WTC11 (cell line): ENCODE results near the gene NALCN. TPM values are rescaled to one million over a fixed set of nuclear protein-coding genes. Genes with fewer than 3 reads are reported as not detected.

ENCODE experiments used
- ATAC-seq: fragments of 200-7000 bp; cut with Tn5 transposase; 2 replicates; pipeline ENCODE4 v1.10.0; 2021; ENCODE audit warnings: mild to moderate bottlenecking, moderate library complexity
- CTCF ChIA-PET: fragments of 300-600 bp; sonication (Branson Sonifier 250); formaldehyde crosslinking; loops from one replicate; lab custom pipeline; 2021; ENCODE audit warnings: antibody characterized with exemption; lab: Charles Lee
- POLR2A ChIA-PET: fragments of 350-600 bp; sonication (Branson Sonifier 250); formaldehyde crosslinking; loops from one replicate; lab custom pipeline; 2021; ENCODE audit warnings: antibody characterized with exemption; lab: Charles Lee
- DNase-seq: peaks from one replicate; pipeline ENCODE4 v3.0.0; 2021; ENCODE audit warnings: low spot score
- H3K27ac Mint-ChIP-seq: 2 replicates; pipeline ENCODE4 v1.8.0; 2021; ENCODE audit warnings: mixed read lengths
- H3K27me3 Mint-ChIP-seq: 2 replicates; pipeline ENCODE4 v1.8.0; 2021; ENCODE audit warnings: low read depth, mild to moderate bottlenecking, moderate library complexity, mixed read lengths
- H3K36me3 Mint-ChIP-seq: 2 replicates; pipeline ENCODE4 v1.8.0; 2021; ENCODE audit warnings: mixed read lengths
- H3K4me1 Mint-ChIP-seq: 2 replicates; pipeline ENCODE4 v1.8.0; 2022; ENCODE audit warnings: mixed read lengths
- H3K4me3 Mint-ChIP-seq: 2 replicates; pipeline ENCODE4 v1.8.0; 2021; ENCODE audit warnings: mild to moderate bottlenecking, moderate library complexity, mixed read lengths
- H3K9me3 Mint-ChIP-seq: 2 replicates; pipeline ENCODE4 v1.8.0; 2021; ENCODE audit warnings: mixed read lengths
- ATF3 ChIP-seq: sonication (generic); formaldehyde crosslinking; conservative IDR thresholded peaks from 2 replicates; pipeline ENCODE4 v1.8.1; 2022; ENCODE audit warnings: mild to moderate bottlenecking, missing genetic modification reagents
- E2F4 ChIP-seq: sonication (generic); formaldehyde crosslinking; IDR thresholded peaks from 2 replicates; pipeline ENCODE4 v1.8.1; 2022; ENCODE audit warnings: low read depth, mild to moderate bottlenecking, moderate library complexity, missing genetic modification reagents, borderline replicate concordance
- FOXP1 ChIP-seq: sonication (generic); formaldehyde crosslinking; IDR thresholded peaks from 2 replicates; pipeline ENCODE4 v1.8.0; 2022; ENCODE audit warnings: missing genetic modification reagents, mild to moderate bottlenecking, moderate library complexity, borderline replicate concordance
- GRHL2 ChIP-seq: fragments of 250-450 bp; sonication (Bioruptor Pico); IDR thresholded peaks from 2 replicates; pipeline ENCODE4 v1.8.0; 2022; ENCODE audit warnings: mild to moderate bottlenecking, moderate library complexity; ENCODE audit not compliant: insufficient replicate concordance, severe bottlenecking
- GTF2I ChIP-seq: fragments of 250-450 bp; sonication (Bioruptor Pico); conservative IDR thresholded peaks from 2 replicates; pipeline ENCODE4 v1.4.0; 2021; ENCODE audit warnings: mild to moderate bottlenecking
- HMGA2 ChIP-seq: fragments of 250-450 bp; sonication (Bioruptor Pico); IDR thresholded peaks from 2 replicates; pipeline ENCODE4 v1.4.0; 2021; ENCODE audit warnings: mild to moderate bottlenecking, moderate library complexity
- IRF2 ChIP-seq: sonication (generic); formaldehyde crosslinking; IDR thresholded peaks from 2 replicates; pipeline ENCODE4 v1.8.0; 2022; ENCODE audit warnings: low read depth, missing genetic modification reagents, borderline replicate concordance
- MXD4 ChIP-seq: fragments of 250-450 bp; sonication (Bioruptor Pico); IDR thresholded peaks from 2 replicates; pipeline ENCODE4 v1.8.0; 2021; ENCODE audit warnings: mild to moderate bottlenecking, moderate library complexity, borderline replicate concordance
- NFATC4 ChIP-seq: fragments of 250-450 bp; sonication (Bioruptor Pico); IDR thresholded peaks from 2 replicates; pipeline ENCODE4 v1.9.0; 2021; ENCODE audit warnings: mild to moderate bottlenecking
- NR2C2 ChIP-seq: sonication (generic); formaldehyde crosslinking; IDR thresholded peaks from 2 replicates; pipeline ENCODE4 v1.8.0; 2022; ENCODE audit warnings: mild to moderate bottlenecking, missing genetic modification reagents
- SMAD4 ChIP-seq: sonication (generic); formaldehyde crosslinking; IDR thresholded peaks from 2 replicates; pipeline ENCODE4 v1.8.0; 2022; ENCODE audit warnings: mild to moderate bottlenecking, missing genetic modification reagents
- TEAD1 ChIP-seq: sonication (generic); formaldehyde crosslinking; IDR thresholded peaks from 2 replicates; pipeline ENCODE4 v1.8.0; 2022; ENCODE audit warnings: mild to moderate bottlenecking, missing genetic modification reagents
- ZBTB21 ChIP-seq: sonication (generic); formaldehyde crosslinking; IDR thresholded peaks from 2 replicates; pipeline ENCODE4 v1.8.1; 2023; ENCODE audit warnings: mild to moderate bottlenecking, missing genetic modification reagents, borderline replicate concordance
- ZNF121 ChIP-seq: sonication (generic); formaldehyde crosslinking; IDR thresholded peaks from 2 replicates; pipeline ENCODE4 v1.8.0; 2023; ENCODE audit warnings: missing genetic modification reagents
- ZNF263 ChIP-seq: sonication (generic); formaldehyde crosslinking; IDR thresholded peaks from 2 replicates; pipeline ENCODE4 v1.8.1; 2022; ENCODE audit warnings: low read depth, mild to moderate bottlenecking, moderate library complexity, missing genetic modification reagents
- ZNF423 ChIP-seq: fragments of 250-450 bp; sonication (Bioruptor Pico); IDR thresholded peaks from 2 replicates; pipeline ENCODE4 v2.1.2; 2022; ENCODE audit warnings: mild to moderate bottlenecking, moderate library complexity
- total RNA-seq: library from RNA; stranded (reverse); gene quantifications from 3 replicates; pipeline ENCODE4 v1.2.3, GENCODE V29; 2021
- TF ChIP-seq, protein P1 (sequence below): sonication (generic); formaldehyde crosslinking; conservative IDR thresholded peaks from 2 replicates; pipeline ENCODE4 v1.8.1; 2023; ENCODE audit warnings: mild to moderate bottlenecking, low read depth, missing genetic modification reagents, moderate library complexity
- TF ChIP-seq, protein P2 (sequence below): sonication (generic); formaldehyde crosslinking; IDR thresholded peaks from 2 replicates; pipeline ENCODE4 v1.8.1; 2023; ENCODE audit warnings: mild to moderate bottlenecking, missing genetic modification reagents, moderate library complexity
- TF ChIP-seq, protein P3 (sequence below): sonication (generic); formaldehyde crosslinking; IDR thresholded peaks from 2 replicates; pipeline ENCODE4 v1.8.0; 2023; ENCODE audit warnings: missing genetic modification reagents, mild to moderate bottlenecking, borderline replicate concordance

NALCN gene
- total RNA-seq, 1 experiment from 2014 or later = 0.33 TPM

DNA sequence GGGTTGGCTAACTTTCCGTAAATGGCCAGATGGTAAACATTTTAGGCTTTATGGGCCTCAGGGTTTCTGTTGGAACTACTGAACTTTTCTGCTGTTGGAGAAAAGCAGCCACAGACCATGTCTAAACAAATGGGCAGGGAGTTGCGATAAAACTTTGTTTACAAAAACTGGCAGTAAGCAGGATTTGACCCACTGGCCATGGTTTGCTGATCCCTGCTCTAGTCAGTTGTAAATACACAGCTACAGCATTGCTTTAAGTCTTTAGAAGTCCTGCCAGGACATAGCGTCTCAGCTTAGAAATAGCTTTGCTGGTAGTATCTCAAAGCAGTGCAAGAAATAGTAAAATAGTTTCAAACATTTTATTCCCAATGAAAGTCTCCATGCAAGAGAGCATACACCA is 88.4 kb downstream of the NALCN start (continued):
- TF ChIP-seq E2F4 (CRISPR knock-in tag) = no peak
- no peak for TF ChIP-seq ATF3
- no peak for TF ChIP-seq FOXP1 (CRISPR knock-in tag)
- no peak for TF ChIP-seq ZNF423 (CRISPR knock-in tag)
- no peak for TF ChIP-seq GRHL2 (CRISPR knock-in tag)
- TF ChIP-seq, all 79 proteins: peak for 0

DNA sequence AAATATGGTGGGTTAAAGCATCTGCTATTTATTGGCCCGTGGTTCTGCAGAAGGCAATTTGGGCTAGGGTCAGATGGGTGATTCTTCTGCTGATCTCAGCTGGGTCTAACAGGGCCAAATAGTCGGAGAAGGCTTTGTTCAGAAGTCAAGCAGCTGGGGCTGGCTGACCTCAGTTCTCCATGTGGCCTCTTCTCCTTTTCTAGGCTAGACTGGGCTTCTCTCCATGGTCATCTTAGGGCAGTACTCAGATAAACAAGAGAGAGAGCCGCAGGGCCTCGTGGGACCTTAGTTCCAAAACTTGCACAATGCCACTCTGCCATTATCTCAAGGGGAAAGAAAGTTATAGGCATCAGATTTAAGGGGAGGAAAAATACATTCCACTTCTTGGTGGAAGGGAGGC is 89.6 kb downstream of the NALCN start:
- ChIA-PET POLR2A (no interaction called here), CTCF (no interaction called here)
- TF ChIP-seq ZBTB21 (CRISPR knock-in tag) (no peak), GRHL2 (CRISPR knock-in tag) (no peak), SMAD4 (CRISPR knock-in tag) (no peak), NFATC4 (CRISPR knock-in tag) (no peak), GTF2I (CRISPR knock-in tag) (no peak), NR2C2 (CRISPR knock-in tag) (no peak), TEAD1 (CRISPR knock-in tag) (no peak), ZNF121 (CRISPR knock-in tag) (no peak), MXD4 (CRISPR knock-in tag) (no peak), E2F4 (CRISPR knock-in tag) (no peak), IRF2 (CRISPR knock-in tag) (no peak), HMGA2 (CRISPR knock-in tag) (no peak), ZNF263 (CRISPR knock-in tag) (no peak)
- TF ChIP-seq, protein P1, sequence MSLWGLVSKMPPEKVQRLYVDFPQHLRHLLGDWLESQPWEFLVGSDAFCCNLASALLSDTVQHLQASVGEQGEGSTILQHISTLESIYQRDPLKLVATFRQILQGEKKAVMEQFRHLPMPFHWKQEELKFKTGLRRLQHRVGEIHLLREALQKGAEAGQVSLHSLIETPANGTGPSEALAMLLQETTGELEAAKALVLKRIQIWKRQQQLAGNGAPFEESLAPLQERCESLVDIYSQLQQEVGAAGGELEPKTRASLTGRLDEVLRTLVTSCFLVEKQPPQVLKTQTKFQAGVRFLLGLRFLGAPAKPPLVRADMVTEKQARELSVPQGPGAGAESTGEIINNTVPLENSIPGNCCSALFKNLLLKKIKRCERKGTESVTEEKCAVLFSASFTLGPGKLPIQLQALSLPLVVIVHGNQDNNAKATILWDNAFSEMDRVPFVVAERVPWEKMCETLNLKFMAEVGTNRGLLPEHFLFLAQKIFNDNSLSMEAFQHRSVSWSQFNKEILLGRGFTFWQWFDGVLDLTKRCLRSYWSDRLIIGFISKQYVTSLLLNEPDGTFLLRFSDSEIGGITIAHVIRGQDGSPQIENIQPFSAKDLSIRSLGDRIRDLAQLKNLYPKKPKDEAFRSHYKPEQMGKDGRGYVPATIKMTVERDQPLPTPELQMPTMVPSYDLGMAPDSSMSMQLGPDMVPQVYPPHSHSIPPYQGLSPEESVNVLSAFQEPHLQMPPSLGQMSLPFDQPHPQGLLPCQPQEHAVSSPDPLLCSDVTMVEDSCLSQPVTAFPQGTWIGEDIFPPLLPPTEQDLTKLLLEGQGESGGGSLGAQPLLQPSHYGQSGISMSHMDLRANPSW (CRISPR knock-in tag) = no peak
- TF ChIP-seq, protein P2, sequence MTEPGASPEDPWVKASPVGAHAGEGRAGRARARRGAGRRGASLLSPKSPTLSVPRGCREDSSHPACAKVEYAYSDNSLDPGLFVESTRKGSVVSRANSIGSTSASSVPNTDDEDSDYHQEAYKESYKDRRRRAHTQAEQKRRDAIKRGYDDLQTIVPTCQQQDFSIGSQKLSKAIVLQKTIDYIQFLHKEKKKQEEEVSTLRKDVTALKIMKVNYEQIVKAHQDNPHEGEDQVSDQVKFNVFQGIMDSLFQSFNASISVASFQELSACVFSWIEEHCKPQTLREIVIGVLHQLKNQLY (CRISPR knock-in tag) = no peak
- TF ChIP-seq, protein P3, sequence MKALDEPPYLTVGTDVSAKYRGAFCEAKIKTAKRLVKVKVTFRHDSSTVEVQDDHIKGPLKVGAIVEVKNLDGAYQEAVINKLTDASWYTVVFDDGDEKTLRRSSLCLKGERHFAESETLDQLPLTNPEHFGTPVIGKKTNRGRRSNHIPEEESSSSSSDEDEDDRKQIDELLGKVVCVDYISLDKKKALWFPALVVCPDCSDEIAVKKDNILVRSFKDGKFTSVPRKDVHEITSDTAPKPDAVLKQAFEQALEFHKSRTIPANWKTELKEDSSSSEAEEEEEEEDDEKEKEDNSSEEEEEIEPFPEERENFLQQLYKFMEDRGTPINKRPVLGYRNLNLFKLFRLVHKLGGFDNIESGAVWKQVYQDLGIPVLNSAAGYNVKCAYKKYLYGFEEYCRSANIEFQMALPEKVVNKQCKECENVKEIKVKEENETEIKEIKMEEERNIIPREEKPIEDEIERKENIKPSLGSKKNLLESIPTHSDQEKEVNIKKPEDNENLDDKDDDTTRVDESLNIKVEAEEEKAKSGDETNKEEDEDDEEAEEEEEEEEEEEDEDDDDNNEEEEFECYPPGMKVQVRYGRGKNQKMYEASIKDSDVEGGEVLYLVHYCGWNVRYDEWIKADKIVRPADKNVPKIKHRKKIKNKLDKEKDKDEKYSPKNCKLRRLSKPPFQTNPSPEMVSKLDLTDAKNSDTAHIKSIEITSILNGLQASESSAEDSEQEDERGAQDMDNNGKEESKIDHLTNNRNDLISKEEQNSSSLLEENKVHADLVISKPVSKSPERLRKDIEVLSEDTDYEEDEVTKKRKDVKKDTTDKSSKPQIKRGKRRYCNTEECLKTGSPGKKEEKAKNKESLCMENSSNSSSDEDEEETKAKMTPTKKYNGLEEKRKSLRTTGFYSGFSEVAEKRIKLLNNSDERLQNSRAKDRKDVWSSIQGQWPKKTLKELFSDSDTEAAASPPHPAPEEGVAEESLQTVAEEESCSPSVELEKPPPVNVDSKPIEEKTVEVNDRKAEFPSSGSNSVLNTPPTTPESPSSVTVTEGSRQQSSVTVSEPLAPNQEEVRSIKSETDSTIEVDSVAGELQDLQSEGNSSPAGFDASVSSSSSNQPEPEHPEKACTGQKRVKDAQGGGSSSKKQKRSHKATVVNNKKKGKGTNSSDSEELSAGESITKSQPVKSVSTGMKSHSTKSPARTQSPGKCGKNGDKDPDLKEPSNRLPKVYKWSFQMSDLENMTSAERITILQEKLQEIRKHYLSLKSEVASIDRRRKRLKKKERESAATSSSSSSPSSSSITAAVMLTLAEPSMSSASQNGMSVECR (CRISPR knock-in tag) = no peak
- ATAC-seq (no peak), DNase-seq (no peak)
- Mint-ChIP-seq H3K9me3 (no peaks in the 10 kb centered on the region), H3K27me3 (no peaks in the 10 kb centered on the region), H3K36me3 (no peaks in the 10 kb centered on the region), H3K4me3 (no peak overlapping the region), H3K27ac (no peak overlapping the region), H3K4me1 (no peaks in the 10 kb centered on the region; the same call in 1 of the 2 replicates)
